ENCODE results near the gene CCDC12. TPM values are rescaled to one million over a fixed set of nuclear protein-coding genes. Genes with fewer than 3 reads are reported as not detected.

Gene CCDC12
- total RNA-seq, 1 experiment from 2014 or later: 27.0 TPM

- peaks cover 44% of the 10 kb centered on the region for H3K4me1 ChIP-seq (replicated peaks)
- no peak overlapping the region for H3K4me3 ChIP-seq
- DNase-seq (ENCODE audit: low read depth in 1 of 2, low spot score in 2 of 2): no peak
- peaks cover 26% of the 10 kb centered on the region for H3K36me3 ChIP-seq
- no peaks in the 10 kb centered on the region for H3K27me3 ChIP-seq (replicated peaks)
- no peak overlapping the region for H3K27ac ChIP-seq
- no peaks in the 10 kb centered on the region for H3K9me3 ChIP-seq (replicated peaks)
Observed at GRCh38 chr3:46946416-46946815, 30.1 kb downstream of the CCDC12 start.

GRCh38 chr3:46944191-46944590 is 32.4 kb downstream of the CCDC12 start:
- no peak overlapping the region for H3K27ac ChIP-seq
- no peak for DNase-seq (ENCODE audit: low read depth in 1 of 2, low spot score in 2 of 2)
- no peaks in the 10 kb centered on the region for H3K9me3 ChIP-seq (replicated peaks)
- no peak overlapping the region for H3K4me3 ChIP-seq
- H3K4me1 ChIP-seq (replicated peaks): peaks cover 38% of the 10 kb centered on the region
- H3K36me3 ChIP-seq: peaks cover 42% of the 10 kb centered on the region
- no peaks in the 10 kb centered on the region for H3K27me3 ChIP-seq (replicated peaks)

GRCh38 chr3:46943237-46944187 is 33.0 kb downstream of the CCDC12 start:
- no peak for DNase-seq (ENCODE audit: low read depth in 1 of 2, low spot score in 2 of 2)
- no peak overlapping the region for H3K27ac ChIP-seq
- no peaks in the 10 kb centered on the region for H3K9me3 ChIP-seq (replicated peaks)
- H3K27me3 ChIP-seq (replicated peaks): no peaks in the 10 kb centered on the region
- H3K4me3 ChIP-seq: no peak overlapping the region
- peaks cover 48% of the 10 kb centered on the region for H3K36me3 ChIP-seq
- H3K4me1 ChIP-seq (replicated peaks): peaks cover 33% of the 10 kb centered on the region

GRCh38 chr3:46942481-46943236 is 33.9 kb downstream of the CCDC12 start:
- peaks cover 24% of the 10 kb centered on the region for H3K4me1 ChIP-seq (replicated peaks)

GRCh38 chr3:46942076-46942475 is 34.5 kb downstream of the CCDC12 start:
- no peak overlapping the region for H3K4me3 ChIP-seq
- H3K36me3 ChIP-seq: peaks cover 49% of the 10 kb centered on the region
- H3K27me3 ChIP-seq (replicated peaks): no peaks in the 10 kb centered on the region
- DNase-seq (ENCODE audit: low read depth in 1 of 2, low spot score in 2 of 2): no peak
- H3K4me1 ChIP-seq (replicated peaks): peaks cover 20% of the 10 kb centered on the region
- no peak overlapping the region for H3K27ac ChIP-seq
- H3K9me3 ChIP-seq (replicated peaks): no peaks in the 10 kb centered on the region

More at GRCh38 chr3:46942481-46943236, 33.9 kb downstream of the CCDC12 start:
- H3K27ac ChIP-seq: no peak overlapping the region
- H3K9me3 ChIP-seq (replicated peaks): no peaks in the 10 kb centered on the region
- H3K27me3 ChIP-seq (replicated peaks): no peaks in the 10 kb centered on the region
- H3K4me3 ChIP-seq: no peak overlapping the region
- H3K36me3 ChIP-seq: peaks cover 43% of the 10 kb centered on the region
- no peak for DNase-seq (ENCODE audit: low read depth in 1 of 2, low spot score in 2 of 2)

- no peak for DNase-seq (ENCODE audit: low read depth in 1 of 2, low spot score in 2 of 2)
- Histone ChIP-seq H3K4me1 (replicated peaks) (peaks cover 37% of the 10 kb centered on the region), H3K27ac (no peak overlapping the region), H3K4me3 (no peak overlapping the region), H3K9me3 (replicated peaks) (no peaks in the 10 kb centered on the region), H3K27me3 (replicated peaks) (no peaks in the 10 kb centered on the region), H3K36me3 (peaks cover 54% of the 10 kb centered on the region)
Observed at GRCh38 chr3:46939578-46940445, 36.7 kb downstream of the CCDC12 start.

GRCh38 chr3:46938118-46938517 is 38.4 kb downstream of the CCDC12 start:
- Histone ChIP-seq H3K27me3 (replicated peaks) (no peaks in the 10 kb centered on the region), H3K27ac (no peak overlapping the region), H3K36me3 (peaks cover 63% of the 10 kb centered on the region), H3K9me3 (replicated peaks) (no peaks in the 10 kb centered on the region), H3K4me3 (no peak overlapping the region), H3K4me1 (replicated peaks) (peaks cover 33% of the 10 kb centered on the region)
- DNase-seq (ENCODE audit: low read depth in 1 of 2, low spot score in 2 of 2): no peak

- Histone ChIP-seq H3K4me1 (replicated peaks) (peaks cover 43% of the 10 kb centered on the region), H3K27ac (no peak overlapping the region), H3K9me3 (replicated peaks) (no peaks in the 10 kb centered on the region), H3K36me3 (peaks cover 60% of the 10 kb centered on the region), H3K27me3 (replicated peaks) (no peaks in the 10 kb centered on the region), H3K4me3 (no peak overlapping the region)
- DNase-seq (ENCODE audit: low read depth in 1 of 2, low spot score in 2 of 2): no peak
Observed at GRCh38 chr3:46936733-46937250, 39.8 kb downstream of the CCDC12 start.

GRCh38 chr3:46935989-46936558 is 40.5 kb downstream of the CCDC12 start:
- Histone ChIP-seq H3K36me3 (peaks cover 61% of the 10 kb centered on the region), H3K9me3 (replicated peaks) (no peaks in the 10 kb centered on the region), H3K4me3 (no peak overlapping the region), H3K27me3 (replicated peaks) (no peaks in the 10 kb centered on the region), H3K27ac (peak overlapping the region; percentile 9; the same call in 1 of the 2 replicates), H3K4me1 (replicated peaks) (peaks cover 50% of the 10 kb centered on the region)
- DNase-seq (ENCODE audit: low read depth in 1 of 2, low spot score in 2 of 2): no peak

- H3K9me3 ChIP-seq (replicated peaks): no peaks in the 10 kb centered on the region
- H3K27ac ChIP-seq: peak overlapping the region; percentile 9; the same call in 1 of the 2 replicates
- H3K4me3 ChIP-seq: no peak overlapping the region
- H3K4me1 ChIP-seq (replicated peaks): peaks cover 58% of the 10 kb centered on the region
- peak; percentile 88 to 94 for DNase-seq (ENCODE audit: low read depth in 1 of 2, low spot score in 2 of 2)
- H3K36me3 ChIP-seq: peaks cover 58% of the 10 kb centered on the region
- no peaks in the 10 kb centered on the region for H3K27me3 ChIP-seq (replicated peaks)
Observed at GRCh38 chr3:46935168-46935858, 41.2 kb downstream of the CCDC12 start.

GRCh38 chr3:46934498-46935167 is 41.9 kb downstream of the CCDC12 start:
- Histone ChIP-seq H3K36me3 (peaks cover 52% of the 10 kb centered on the region), H3K9me3 (replicated peaks) (no peaks in the 10 kb centered on the region), H3K27ac (no peak overlapping the region), H3K27me3 (replicated peaks) (no peaks in the 10 kb centered on the region), H3K4me1 (replicated peaks) (peaks cover 60% of the 10 kb centered on the region), H3K4me3 (no peak overlapping the region)
- peak in 1 of 2 experiments; percentile 36 for DNase-seq (ENCODE audit: low read depth in 1 of 2, low spot score in 2 of 2)

GRCh38 chr3:46934072-46934471 is 42.5 kb downstream of the CCDC12 start:
- Histone ChIP-seq H3K36me3 (peaks cover 46% of the 10 kb centered on the region), H3K27me3 (replicated peaks) (no peaks in the 10 kb centered on the region), H3K27ac (no peak overlapping the region), H3K9me3 (replicated peaks) (no peaks in the 10 kb centered on the region), H3K4me3 (no peak overlapping the region), H3K4me1 (replicated peaks) (peaks cover 60% of the 10 kb centered on the region)
- DNase-seq (ENCODE audit: low read depth in 1 of 2, low spot score in 2 of 2): no peak
